NCI-H146 treated with DMSO at 0.1 percent for 48 hours (cell line): ENCODE measurements around the gene CCDC116.
"Not testable (repeated sequence)": the region's sequence is repeated elsewhere in the genome, so short reads cannot be mapped to it uniquely, and the experiment has no call there.

Experiments
- DNase-seq: peaks from one replicate; lab custom pipeline; 2025; ENCODE audit not compliant: unreplicated experiment; lab: John Stamatoyannopoulos, UW

Gene CCDC116

GRCh38 chr22:21631025-21631424 lies 1.5 kb upstream of the CCDC116 start:
- DNase-seq, result no peak

GRCh38 chr22:21632931-21633330 lies 371 bp downstream of the CCDC116 start:
- DNase-seq, result no peak

- no peak for DNase-seq
Measured at GRCh38 chr22:21633481-21633880, 921 bp downstream of the CCDC116 start.

- no peak for DNase-seq
Measured at GRCh38 chr22:21634081-21634480, 1.5 kb downstream of the CCDC116 start.

GRCh38 chr22:21634844-21635243 lies 2.3 kb downstream of the CCDC116 start:
- no peak for DNase-seq

- DNase-seq, result no peak
Measured at GRCh38 chr22:21635771-21636510, 3.4 kb downstream of the CCDC116 start.

- no peak for DNase-seq
Measured at GRCh38 chr22:21636629-21637218, 4.2 kb downstream of the CCDC116 start.

- not testable (repeated sequence) for DNase-seq
Measured at GRCh38 chr22:21637450-21637849, 4.9 kb downstream of the CCDC116 start.

GRCh38 chr22:21639359-21639758 lies 6.8 kb downstream of the CCDC116 start:
- no peak for DNase-seq

- DNase-seq, result no peak
Measured at GRCh38 chr22:21640810-21641209, 8.2 kb downstream of the CCDC116 start.

- DNase-seq, result no peak
Measured at GRCh38 chr22:21641417-21641788, 8.8 kb downstream of the CCDC116 start.

GRCh38 chr22:21641789-21642583 lies 9.4 kb downstream of the CCDC116 start, which contains the start of gene SDF2L1:
TSS of gene SDF2L1 (plus strand) at chr22:21642302. CDS start at chr22:21642337, 35 bp downstream.
- DNase-seq, result peak; percentile 86

GRCh38 chr22:21642584-21643448 lies 10.3 kb downstream of the CCDC116 start:
- DNase-seq, result peak; percentile 7

GRCh38 chr22:21643533-21644357 lies 11.2 kb downstream of the CCDC116 start:
- DNase-seq, result no peak

GRCh38 chr22:21645513-21645912 lies 13.0 kb downstream of the CCDC116 start:
- not testable (repeated sequence) for DNase-seq

- DNase-seq, result peak; percentile 62
Measured at GRCh38 chr22:21646608-21647590, 14.3 kb downstream of the CCDC116 start.

- DNase-seq, result no peak
Measured at GRCh38 chr22:21650280-21650679, 17.7 kb downstream of the CCDC116 start.

- peak; percentile 34 for DNase-seq
Measured at GRCh38 chr22:21650823-21651520, 18.4 kb downstream of the CCDC116 start.
